HG02642 (cell line): ENCODE measurements around the gene CDC42SE2.
"Not testable (repeated sequence)": the region's sequence is repeated elsewhere in the genome, so short reads cannot be mapped to it uniquely, and the experiment has no call there.

Experiments
- ATAC-seq: cut with Tn5 transposase; IDR thresholded peaks from one replicate; pipeline ENCODE4 v1.9.1; 2021; ENCODE audit warnings: mild to moderate bottlenecking; ENCODE audit not compliant: unreplicated experiment, poor library complexity

The CDC42SE2 gene

GRCh38 chr5:131312235-131312772 lies 48.5 kb downstream of the CDC42SE2 start:
- ATAC-seq, result not testable (repeated sequence)

GRCh38 chr5:131316026-131316425 lies 52.2 kb downstream of the CDC42SE2 start:
- ATAC-seq, result no peak

DNA sequence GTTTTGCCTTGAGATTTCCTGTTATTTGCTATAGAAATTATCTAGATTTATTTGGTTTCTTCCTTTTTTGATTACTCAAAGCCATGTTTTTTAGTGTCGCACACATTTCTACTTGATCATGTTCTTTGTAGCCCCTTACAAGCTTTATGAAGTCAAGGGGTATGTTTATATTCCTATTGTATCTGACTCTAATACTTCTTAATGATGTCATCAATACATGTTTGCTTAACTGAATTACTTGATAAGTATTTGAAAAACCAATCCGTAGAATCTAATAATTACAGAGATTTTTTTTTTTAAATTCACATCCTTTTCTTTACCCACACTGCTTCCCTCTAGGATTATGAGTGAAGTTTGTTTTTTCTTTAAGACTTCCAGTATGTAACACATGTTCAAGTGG lies 53.0 kb downstream of the CDC42SE2 start:
- no peak for ATAC-seq

DNA sequence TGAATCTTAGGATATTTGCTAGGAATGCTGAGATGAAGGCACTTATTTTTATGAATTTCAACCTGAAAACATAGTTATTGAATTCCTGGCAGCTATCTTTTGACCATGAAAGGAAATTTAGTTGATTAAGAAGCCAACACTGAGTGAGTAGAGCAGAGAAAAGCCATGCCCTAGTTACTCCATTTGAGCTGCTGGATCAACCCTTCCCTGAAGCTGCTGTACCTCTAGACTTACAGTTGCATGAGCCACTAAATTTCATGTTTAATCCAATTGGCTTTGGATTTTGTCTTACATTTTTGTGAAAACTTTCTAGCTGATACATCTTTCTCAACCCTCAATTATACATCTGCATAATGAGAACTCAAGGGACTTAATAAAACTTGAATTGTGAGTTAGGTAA lies 54.6 kb downstream of the CDC42SE2 start:
- ATAC-seq, result no peak

GRCh38 chr5:131321066-131321465 lies 57.2 kb downstream of the CDC42SE2 start:
- ATAC-seq, result no peak

DNA sequence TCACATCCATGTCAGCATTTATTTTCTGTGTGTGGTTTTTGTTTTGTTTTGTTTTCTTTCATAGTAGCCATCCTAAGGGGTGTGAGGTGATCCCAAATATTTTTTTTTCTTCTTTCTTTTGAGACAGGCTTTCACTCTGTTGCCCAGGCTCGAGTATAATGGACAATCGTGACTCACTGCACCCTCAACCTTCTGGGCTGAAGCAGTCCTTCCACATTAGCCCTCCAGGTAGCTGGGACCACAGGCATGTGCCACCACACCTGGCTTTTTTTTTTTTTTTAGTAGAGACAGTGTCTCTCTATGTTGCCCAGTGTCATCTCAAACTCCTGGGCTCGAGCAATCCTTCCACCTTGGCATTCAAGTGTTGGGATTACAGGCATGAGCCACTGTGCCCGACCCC lies 59.1 kb downstream of the CDC42SE2 start:
- ATAC-seq, result no peak

DNA sequence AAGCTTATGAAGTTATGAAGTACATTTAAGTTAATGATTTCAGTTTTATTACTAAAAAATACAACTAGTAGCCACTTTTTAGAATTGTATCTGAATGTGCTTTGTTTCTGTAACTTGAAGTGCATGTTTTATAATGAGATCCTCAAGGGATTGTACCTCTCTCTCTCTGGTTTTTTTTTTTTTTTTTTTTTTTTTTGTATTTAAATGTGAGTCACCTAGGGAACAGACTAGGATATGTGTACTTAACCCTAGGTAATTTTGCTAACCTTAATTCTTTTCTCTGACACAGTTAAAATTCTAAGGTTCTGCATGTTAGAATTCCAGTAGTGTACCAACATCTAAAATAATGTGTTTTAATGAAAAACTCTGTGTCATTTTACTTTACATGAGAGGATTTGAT lies 59.5 kb downstream of the CDC42SE2 start:
- no peak for ATAC-seq

GRCh38 chr5:131324303-131324702 lies 60.5 kb downstream of the CDC42SE2 start:
- ATAC-seq, result no peak

DNA sequence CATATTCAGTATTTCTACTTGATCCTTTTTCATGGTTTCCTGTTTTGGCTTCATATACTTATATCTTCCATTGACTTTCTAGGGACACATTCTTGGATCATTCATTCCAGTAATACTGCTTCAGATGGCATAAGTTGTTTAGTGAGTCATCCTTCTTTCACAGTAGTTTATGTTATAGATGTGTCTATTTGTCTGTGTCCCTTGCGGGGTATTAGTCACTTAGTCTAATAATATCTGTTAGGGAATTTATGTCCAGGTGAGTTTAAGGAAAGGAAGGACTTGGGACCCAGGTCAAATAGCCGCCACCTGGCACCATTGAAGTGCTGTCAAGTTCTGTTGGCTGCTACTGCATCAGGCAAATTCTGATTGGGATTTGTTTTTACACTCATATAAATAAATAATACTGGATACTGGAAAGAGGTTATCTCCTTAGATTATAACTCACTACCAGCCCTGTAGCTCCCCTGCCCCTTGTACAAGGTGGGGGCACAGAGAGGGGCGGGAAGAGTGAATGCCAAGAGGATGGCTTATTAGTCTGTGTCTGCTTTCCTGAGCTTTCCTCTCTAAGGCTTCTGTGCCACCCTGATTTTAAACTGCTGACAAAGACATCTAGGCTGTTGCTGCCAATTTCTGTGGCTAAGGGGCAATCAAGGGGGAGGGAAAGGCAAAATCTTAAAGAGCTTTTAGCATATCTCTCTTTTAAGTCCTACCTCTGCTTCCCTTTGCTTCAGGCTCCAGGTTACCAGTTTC lies 64.9 kb downstream of the CDC42SE2 start:
- ATAC-seq, result no peak

GRCh38 chr5:131329286-131329560 lies 65.4 kb downstream of the CDC42SE2 start:
- ATAC-seq, result no peak

DNA sequence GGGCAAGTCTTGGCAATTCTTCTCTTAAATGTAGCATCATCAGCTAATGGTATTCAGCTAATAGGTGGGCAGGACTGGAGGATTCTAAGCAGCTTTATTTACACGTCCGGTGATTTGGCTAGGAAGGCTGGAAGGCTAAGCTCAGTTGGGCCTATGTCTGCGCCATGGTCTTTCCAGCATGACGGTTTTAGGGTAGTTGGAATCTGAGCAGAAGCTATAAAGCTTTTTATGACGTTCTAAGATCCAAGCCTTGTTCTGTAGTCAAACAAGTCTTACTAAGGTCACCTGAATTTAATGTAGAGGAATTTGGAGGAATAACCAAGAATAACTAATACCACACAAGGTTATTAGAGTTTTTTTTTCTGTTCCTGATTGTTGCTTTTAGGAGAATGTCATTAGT lies 66.2 kb downstream of the CDC42SE2 start:
- no peak for ATAC-seq

- ATAC-seq, result not testable (repeated sequence)
These were observed 71.9 kb downstream of the CDC42SE2 start for GRCh38 chr5:131335756-131336155.

- not testable (repeated sequence) for ATAC-seq
These were observed 72.9 kb downstream of the CDC42SE2 start for GRCh38 chr5:131336801-131337200.

- not testable (repeated sequence) for ATAC-seq
These were observed 73.6 kb downstream of the CDC42SE2 start for GRCh38 chr5:131337240-131338050.

DNA sequence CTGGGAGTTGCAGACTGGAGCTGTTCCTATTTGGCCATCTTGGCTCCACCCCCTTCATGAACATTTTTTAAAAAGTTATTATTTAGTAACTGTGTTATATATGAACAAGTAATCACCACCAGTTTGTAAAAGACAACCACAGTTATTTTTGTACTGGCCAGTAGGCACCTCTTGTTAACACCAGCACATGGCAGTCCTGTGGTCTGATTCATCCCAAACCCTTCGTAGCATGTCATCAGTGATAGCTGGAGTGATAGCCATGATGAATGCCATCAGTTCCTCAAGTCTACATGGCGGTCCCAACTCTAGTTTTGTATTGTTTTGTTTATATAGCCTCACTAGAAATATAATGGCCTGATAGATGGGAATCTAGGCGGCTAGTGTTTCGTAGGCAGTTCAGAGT lies 74.2 kb downstream of the CDC42SE2 start:
- ATAC-seq, result no peak

DNA sequence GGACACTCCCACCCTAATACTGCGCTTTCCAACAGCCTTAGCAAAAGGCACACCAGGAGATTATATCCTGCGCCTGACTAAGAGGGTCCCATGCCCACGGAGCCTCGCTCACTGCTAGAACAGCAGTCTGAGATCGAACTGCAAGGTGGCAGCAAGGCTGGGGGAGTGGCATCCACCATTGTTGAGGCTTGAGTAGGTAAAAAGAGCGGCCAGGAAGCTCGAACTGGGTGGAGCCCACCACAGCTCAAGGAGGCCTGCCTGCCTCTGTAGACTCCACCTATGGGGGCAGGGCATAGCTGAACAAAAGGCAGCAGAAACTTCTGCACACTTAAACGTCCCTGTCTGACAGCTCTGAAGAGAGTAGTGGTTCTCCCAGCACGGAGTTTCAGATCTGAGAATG lies 80.4 kb downstream of the CDC42SE2 start:
- ATAC-seq, result not testable (repeated sequence)

- ATAC-seq, result not testable (repeated sequence)
These were observed 82.4 kb downstream of the CDC42SE2 start for GRCh38 chr5:131346204-131346603.

DNA sequence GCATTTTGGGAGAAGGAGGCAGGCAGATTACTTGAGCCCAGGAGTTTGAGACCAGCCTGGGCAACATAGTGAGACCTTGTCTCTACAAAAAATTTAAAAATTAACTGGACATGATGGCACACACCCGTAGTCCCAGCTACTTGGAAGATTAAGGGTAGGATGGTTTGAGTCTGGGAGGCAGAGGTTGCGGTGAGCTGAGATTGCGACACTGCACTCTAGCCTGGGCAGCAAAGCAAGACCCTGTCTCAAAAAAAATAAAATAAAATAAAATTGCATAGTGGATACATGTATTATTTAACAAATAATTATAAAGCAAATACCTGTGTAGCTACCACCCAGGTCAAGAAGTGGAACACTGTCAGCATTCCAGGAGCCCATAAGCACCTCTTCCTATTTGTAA lies 90.1 kb downstream of the CDC42SE2 start:
- ATAC-seq, result no peak

- no peak for ATAC-seq
These were observed 92.2 kb downstream of the CDC42SE2 start for GRCh38 chr5:131355971-131356528.

DNA sequence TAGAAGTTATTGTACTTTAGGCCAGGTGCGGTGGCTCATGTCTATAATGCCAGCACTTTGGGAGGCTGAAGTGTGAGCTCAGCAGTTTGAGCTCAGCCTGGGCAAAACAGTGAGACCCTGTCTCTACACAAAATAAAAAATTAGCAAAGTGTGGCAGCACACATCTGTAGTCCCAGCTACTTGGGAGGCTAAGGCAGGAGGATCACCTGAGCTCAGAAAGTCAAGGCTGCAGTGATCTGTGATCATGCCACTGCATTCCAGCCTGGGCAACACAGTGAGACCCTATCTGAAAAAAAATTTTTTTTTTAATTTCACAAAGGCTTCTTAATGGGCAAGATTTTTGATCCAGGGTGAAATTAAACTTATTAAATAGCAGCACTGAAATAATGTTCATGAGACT lies 92.8 kb downstream of the CDC42SE2 start:
- no peak for ATAC-seq
